GM10248 (cell line): ENCODE measurements around the gene CYP1A1.

Source experiments
- CTCF ChIA-PET: fragments of 300-600 bp; sonication (Branson Sonifier 250); formaldehyde crosslinking; extraction: SDS; loops from one replicate; lab custom pipeline; 2021; ENCODE audit warnings: antibody characterized with exemption; lab: Yijun Ruan, JAX
- POLR2A ChIA-PET: fragments of 350-650 bp; sonication (Branson Sonifier 250); formaldehyde crosslinking; extraction: SDS; loops from one replicate; lab custom pipeline; 2020; ENCODE audit warnings: antibody characterized with exemption; lab: Yijun Ruan, JAX
- DNase-seq: peaks from one replicate; pipeline ENCODE4 v3.0.0; 2012; ENCODE audit errors: extremely low spot score
- CTCF ChIP-seq: IDR thresholded peaks from 2 replicates; pipeline ENCODE4 v1.5.1; 2012; ENCODE audit warnings: mild to moderate bottlenecking, low read depth; ENCODE audit errors: extremely low read depth, missing control alignments, control extremely low read depth

The CYP1A1 gene

GRCh38 chr15:74754593-74755215 lies 29.4 kb upstream of the CYP1A1 start:
- ChIA-PET POLR2A (no interaction called here), CTCF (interaction anchor here (1.4 to 11.1 kb wide), 2 partner anchors 16 to 241 kb away, joined by 4 to 112 read pairs; partner anchors contain the start of gene SCAMP5)
- no peak for TF ChIP-seq CTCF
- no peak for DNase-seq

- ChIA-PET POLR2A (no interaction called here), CTCF (interaction anchor here (1.3 to 2.9 kb wide), 4 partner anchors 10 to 119 kb away, joined by 3 to 22 read pairs (median 6); no protein-coding TSS in a partner anchor)
- TF ChIP-seq CTCF: no peak
- no peak for DNase-seq
Observed at GRCh38 chr15:74752531-74752930, 27.2 kb upstream of the CYP1A1 start.

- POLR2A ChIA-PET: no interaction called here
Observed at GRCh38 chr15:74752011-74752410, 26.7 kb upstream of the CYP1A1 start.

GRCh38 chr15:74750751-74751150 lies 25.4 kb upstream of the CYP1A1 start:
- no peak for DNase-seq
- ChIA-PET POLR2A (no interaction called here), CTCF (interaction anchor here (0.7 to 2.9 kb wide), 5 partner anchors 8 to 206 kb away, joined by 3 to 22 read pairs (median 3); partner anchors contain the start of gene RPP25)
- no peak for TF ChIP-seq CTCF

More at GRCh38 chr15:74752011-74752410, 26.7 kb upstream of the CYP1A1 start:
- CTCF ChIA-PET: interaction anchor here (1.3 to 2.9 kb wide), 4 partner anchors 10 to 119 kb away, joined by 3 to 22 read pairs (median 6); no protein-coding TSS in a partner anchor
- TF ChIP-seq CTCF: no peak
- no peak for DNase-seq

- ChIA-PET CTCF (interaction anchor here (0.7 to 1.5 kb wide), 3 partner anchors 19 to 207 kb away, joined by 3 to 4 read pairs (median 4); partner anchors contain the start of gene RPP25), POLR2A (interaction anchor here (0.5 to 0.6 kb wide), 2 partner anchors 61 to 111 kb away, joined by 3 to 4 read pairs; no protein-coding TSS in a partner anchor)
- no peak for TF ChIP-seq CTCF
- DNase-seq: no peak
Observed at GRCh38 chr15:74749832-74750231, 24.5 kb upstream of the CYP1A1 start.

- ChIA-PET CTCF (interaction anchor here (1.0 to 1.5 kb wide), 2 partner anchors 22 to 41 kb away, joined by 4 read pairs; no protein-coding TSS in a partner anchor), POLR2A (no interaction called here)
Observed at GRCh38 chr15:74748322-74748946, 23.1 kb upstream of the CYP1A1 start, which contains the start of gene CYP1A2. Gene CYP1A2, plus strand, starts transcription at chr15:74748845. Its CDS starts 894 bp downstream, at chr15:74749739.

More at GRCh38 chr15:74748322-74748946, 23.1 kb upstream of the CYP1A1 start, which contains the start of gene CYP1A2:
- no peak for TF ChIP-seq CTCF
- no peak for DNase-seq
